PFSK-1 (cell line): ENCODE results near the gene OR5B3.

Experiments
- POLR2AphosphoS5 ChIP-seq: IDR thresholded peaks from 2 replicates; pipeline ENCODE4 v1.6.1; 2012; ENCODE audit warnings: low read depth, mild to moderate bottlenecking, control low read depth, low read length, moderate library complexity
- REST ChIP-seq, 2 experiments: IDR thresholded peaks; 2 replicates each; pipeline versions ENCODE4 v1.6.1 to v1.8.0; 2011 to 2012; ENCODE audit warnings: low read depth in 2 of 2, low read length in 2 of 2, control low read depth in 1 of 2, inconsistent platforms in 1 of 2, mild to moderate bottlenecking in 1 of 2, moderate library complexity in 1 of 2; ENCODE audit not compliant: insufficient read depth in 1 of 2
- TAF1 ChIP-seq: IDR thresholded peaks from 2 replicates; pipeline ENCODE4 v1.6.1; 2012; ENCODE audit warnings: low read length, control low read depth, borderline replicate concordance; ENCODE audit not compliant: insufficient read depth

- TF ChIP-seq REST (IDR thresholded peaks at IDR 0.05; ENCODE audit: insufficient read depth in 1 of 2, low read depth in 2 of 2, low read length in 2 of 2) (no peak), TAF1 (no peak), POLR2AphosphoS5 (no peak)
Observed at GRCh38 chr11:58390551-58391063, 16.1 kb downstream of the OR5B3 start.
